NCI-H2227 (cell line): ENCODE measurements around the gene SUSD2.
"Not testable (repeated sequence)": the region's sequence is repeated elsewhere in the genome, so short reads cannot be mapped to it uniquely, and the experiment has no call there.

ENCODE experiments used
- DNase-seq: peaks from one replicate; lab custom pipeline; 2025; ENCODE audit not compliant: unreplicated experiment; lab: John Stamatoyannopoulos, UW

SUSD2 gene

DNA sequence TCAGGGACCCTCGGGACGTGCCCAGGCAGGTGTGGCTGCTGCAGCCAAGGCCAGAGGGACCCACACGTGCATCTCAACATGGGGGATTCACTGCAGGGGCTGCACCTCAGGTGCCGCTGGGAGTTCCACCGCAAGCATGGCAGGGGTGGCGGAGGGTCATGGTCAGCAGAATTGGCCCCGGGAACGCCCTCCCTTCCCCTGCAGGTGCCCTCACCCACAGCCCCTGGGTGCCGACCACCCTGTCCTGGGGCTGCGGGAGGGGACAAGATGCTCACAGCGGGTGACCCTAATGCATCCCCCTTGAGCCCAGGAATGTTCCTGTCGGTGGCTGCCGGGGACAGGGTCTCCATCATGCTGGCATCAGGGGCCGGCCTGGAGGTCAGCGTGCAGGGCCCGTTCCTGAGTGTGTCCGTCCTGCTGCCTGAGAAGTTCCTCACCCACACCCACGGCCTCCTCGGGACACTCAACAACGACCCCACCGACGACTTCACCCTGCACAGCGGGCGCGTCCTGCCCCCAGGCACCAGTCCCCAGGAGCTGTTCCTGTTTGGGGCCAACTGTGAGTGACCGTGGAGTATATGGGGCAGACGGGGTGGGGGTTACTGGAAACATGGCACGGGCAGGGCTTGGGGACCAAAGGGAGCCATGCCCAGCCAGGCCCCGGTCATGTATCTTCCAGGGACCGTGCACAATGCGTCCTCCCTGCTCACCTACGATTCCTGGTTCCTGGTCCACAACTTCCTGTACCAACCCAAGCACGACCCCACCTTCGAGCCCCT is 5.8 kb downstream of the SUSD2 start:
- no peak for DNase-seq

DNA sequence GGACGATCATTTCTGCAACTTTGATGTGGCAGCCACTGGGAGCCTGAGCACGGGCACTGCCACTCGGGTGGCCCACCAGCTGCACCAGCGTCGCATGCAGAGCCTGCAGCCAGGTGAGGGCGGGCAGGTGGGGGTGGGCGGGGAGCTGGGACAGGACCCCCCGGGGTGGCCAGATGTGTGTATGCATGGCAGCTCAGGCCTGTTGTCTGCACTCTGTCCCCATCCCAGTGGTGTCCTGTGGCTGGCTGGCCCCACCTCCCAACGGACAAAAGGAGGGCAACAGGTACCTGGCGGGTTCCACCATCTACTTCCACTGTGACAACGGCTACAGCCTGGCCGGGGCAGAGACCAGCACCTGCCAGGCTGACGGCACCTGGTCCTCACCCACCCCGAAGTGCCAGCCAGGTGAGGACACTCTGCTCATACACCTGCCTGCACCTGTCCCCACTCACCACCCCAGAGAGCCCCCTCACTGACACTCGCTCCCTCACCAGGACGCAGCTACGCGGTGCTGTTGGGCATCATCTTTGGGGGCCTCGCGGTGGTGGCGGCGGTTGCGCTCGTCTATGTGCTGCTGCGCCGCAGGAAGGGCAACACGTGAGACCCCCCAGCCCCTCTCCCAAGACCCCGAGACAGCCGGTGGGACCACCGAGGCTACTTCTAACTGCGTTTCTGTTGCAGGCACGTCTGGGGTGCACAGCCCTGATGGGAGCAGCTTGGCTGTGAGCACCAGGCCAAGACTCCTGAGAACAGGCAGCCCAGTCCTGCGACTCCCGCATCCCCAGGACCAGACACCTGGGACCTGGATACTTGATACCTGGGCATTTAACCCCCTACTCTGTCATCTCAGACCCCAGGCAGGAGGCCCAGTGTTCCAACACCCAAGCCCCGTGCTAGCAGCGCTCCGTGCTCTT is 6.7 kb downstream of the SUSD2 start:
- DNase-seq = no peak

DNA sequence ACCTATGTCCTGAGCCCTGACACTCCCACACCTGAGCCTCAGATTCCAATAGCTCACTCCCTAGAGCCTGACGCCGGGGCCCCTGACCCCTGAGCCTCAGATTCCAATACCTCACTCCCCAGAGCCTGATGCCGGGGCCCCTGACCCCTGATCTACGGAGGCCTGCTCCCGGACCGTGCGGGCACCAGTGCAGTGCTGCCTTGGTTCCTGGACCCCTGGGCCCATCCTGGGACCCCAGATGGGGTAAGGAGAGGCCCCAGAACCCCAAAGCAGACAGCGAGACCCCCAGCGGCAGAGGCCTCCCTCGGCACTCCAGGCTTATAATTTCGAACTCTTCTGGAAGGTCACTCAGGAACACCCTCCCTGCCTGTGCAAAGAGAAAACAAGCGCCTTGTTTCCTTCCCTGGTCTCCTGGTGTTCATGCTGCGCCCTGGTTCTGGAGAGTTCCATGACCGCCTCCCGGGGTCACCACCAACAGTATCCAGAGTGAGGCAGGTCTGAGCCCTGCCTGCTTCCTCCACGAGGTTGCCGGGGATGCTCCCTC is 7.5 kb downstream of the SUSD2 start:
- no peak for DNase-seq

DNA sequence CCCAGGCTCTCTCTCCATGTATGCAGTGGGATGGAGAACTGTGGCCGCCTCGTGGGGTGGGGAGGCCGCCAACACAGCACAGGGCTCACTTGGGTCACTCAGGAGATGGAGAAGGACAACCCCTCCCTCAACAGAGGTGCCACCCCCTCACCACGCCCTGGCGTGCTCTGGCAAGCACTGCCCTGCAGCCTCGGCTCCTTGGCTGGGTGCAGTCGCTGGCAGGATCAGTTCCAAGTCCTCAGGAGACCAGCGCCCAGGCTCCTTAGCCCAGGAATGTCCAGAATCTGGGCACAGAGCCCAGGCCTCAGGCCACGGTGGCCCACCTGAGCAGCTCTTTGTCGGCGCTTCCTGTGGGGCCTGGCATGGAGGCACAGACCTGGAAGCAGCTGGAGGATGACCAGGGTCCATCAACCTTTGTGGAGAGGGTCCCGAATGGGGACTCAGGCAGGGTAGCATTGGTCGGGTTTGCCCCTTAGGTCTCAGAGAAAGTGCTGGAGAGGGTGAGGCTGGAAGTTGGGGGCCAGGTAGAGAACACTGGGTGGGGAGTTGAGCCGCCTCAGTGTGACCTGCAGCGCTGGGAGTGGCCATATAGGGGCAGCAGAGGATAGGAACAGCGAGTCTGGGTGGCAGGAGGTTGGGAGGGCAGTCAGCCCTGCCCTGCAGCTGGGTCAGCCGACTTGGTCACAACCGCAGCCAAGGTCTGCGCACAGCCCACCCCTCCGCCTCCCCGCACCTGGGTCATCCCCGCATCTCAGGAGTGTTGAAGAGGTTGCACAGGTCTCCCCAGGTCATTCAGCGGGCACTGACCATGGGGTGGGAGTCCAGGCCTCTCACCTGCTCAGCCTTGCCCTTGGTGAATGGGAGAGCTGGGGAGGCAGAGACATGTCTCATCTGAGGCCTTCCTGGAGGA is 8.2 kb downstream of the SUSD2 start:
- DNase-seq = no peak

DNA sequence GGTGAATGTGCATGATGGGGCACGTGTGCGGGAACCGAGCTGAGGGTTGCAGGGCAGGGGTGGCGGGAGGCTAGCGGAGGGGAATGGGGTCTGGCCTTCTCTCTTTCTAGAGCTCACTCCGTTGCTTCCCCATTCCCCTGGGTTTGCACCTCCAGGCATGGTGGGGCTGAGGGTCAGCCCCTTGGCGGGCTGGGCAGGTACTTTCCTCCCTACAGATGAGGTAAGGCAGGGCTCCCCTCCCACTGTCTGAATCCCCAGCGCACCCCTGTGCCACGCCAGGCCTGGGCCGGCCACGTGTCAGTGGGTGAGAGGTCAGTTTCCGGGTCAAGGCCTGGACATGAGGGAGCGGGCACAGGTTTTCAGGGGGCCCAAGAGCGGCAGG is 8.9 kb downstream of the SUSD2 start:
- no peak for DNase-seq

DNA sequence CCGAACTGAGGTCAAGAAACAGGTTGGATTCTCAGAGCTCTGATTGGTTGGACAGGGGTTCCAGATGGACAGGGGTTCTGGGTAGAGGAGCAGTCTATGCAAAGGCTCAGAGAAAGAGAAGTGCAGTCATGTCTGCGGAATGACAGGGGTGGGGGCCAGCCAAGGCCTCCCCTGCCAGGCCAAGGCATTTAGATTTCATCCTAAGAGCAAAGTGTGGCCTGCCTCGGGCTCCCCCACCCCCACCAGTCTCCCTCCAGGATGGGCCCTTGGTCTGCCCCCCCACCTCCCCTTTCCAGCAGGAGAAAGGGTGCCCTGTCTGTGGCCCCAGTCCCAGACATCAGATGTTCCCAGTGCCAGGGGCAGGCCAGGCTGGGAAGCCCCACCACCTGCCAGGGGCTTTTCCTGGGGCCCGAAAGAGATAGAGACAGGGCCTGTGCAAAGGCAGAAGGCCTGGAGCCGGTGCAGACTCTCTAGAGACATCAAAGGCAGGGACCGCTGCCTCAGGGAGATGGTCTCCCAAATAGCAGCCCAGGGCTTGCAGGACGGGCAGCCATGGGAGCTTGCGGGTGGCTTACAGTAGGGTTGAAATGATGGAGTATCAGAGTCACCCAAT is 9.4 kb downstream of the SUSD2 start:
- DNase-seq = no peak

DNA sequence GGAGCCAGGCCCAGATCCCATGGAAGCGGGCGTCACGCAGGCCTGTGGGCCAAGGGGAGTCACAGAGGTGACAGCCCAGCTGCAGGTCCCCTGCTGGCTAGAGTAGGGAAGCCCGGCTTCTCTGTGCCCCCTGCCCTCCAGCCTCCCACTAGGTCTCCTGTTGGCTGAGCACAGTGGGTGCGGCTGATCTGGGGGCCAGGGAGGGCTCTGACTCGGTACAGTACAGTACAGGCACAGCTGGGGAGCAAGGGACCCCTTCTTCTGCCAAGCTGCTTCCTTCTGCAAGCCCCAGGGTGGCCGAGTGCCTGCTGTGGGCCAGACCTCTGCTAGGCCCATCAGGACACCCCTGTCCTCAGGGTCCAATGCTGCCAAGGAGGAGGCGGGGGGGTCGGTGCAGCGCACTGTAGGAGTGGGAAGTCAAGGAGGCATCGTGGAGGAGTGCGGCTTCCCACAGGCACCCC is 10.1 kb downstream of the SUSD2 start:
- DNase-seq = no peak

DNA sequence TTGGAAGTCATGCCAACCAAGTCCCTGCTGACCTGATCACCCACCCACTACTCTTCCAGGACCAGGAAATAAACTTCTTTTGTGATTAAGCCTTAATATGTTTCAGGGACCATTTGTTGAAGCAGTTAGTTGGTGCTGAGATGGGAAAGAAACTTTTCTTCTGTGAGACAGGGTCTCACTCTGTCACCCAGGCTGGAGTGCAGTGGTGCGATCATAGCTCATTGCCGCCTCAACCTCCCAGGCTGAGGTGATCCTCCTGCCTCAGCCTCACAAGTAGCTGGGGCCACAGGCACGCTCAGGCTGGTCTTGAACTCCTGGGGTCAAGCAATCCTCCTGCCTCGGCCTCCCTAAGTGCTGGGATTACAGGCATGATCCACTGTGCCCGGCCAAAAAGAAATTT is 10.6 kb downstream of the SUSD2 start:
- no peak for DNase-seq

DNA sequence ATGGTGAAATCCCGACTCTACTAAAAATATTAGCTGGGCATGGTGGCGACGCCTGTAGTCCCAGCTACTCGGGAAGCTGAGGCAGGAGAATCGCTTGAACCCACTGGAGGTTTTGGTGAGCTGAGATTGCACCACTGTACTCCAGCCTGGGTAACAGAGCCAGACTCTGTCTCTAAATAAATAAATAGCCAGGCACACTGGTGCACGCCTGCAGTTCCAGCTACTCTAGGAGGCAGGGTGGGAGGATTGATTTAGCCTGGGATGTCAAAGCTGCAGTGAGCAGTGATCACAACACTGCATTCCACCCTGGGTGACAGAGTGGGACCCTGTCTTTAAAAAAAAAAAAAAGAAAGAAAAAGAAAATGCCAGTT is 17.4 kb downstream of the SUSD2 start:
- DNase-seq = no peak

DNA sequence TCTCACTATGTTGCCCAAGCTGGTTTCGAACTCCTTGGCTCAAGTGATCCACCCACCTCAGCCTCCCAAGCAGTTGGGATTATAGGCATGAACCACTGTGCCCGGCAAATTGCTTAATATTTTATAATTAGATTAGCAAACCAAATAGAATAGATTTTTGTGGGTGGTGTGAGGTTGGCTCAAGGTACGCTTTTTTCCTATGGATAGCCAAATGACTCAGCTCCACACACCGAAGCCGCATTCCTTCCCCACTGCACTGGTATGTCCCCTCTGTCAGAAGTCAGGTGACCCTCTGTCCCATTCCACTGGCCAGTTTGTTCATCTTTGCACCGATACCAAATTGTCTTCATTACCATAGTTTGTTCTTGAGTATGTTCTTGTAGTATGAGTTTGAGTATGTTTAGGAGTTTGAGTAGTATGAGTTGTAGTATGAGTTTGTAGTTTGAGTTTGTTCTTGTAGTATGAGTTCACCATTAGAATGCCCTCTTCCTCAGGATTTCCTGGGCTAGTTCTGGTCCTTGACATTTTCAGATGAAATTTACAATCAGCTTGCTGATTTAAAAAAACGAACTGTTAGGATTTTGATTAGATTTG is 19.4 kb downstream of the SUSD2 start:
- DNase-seq = no peak

DNA sequence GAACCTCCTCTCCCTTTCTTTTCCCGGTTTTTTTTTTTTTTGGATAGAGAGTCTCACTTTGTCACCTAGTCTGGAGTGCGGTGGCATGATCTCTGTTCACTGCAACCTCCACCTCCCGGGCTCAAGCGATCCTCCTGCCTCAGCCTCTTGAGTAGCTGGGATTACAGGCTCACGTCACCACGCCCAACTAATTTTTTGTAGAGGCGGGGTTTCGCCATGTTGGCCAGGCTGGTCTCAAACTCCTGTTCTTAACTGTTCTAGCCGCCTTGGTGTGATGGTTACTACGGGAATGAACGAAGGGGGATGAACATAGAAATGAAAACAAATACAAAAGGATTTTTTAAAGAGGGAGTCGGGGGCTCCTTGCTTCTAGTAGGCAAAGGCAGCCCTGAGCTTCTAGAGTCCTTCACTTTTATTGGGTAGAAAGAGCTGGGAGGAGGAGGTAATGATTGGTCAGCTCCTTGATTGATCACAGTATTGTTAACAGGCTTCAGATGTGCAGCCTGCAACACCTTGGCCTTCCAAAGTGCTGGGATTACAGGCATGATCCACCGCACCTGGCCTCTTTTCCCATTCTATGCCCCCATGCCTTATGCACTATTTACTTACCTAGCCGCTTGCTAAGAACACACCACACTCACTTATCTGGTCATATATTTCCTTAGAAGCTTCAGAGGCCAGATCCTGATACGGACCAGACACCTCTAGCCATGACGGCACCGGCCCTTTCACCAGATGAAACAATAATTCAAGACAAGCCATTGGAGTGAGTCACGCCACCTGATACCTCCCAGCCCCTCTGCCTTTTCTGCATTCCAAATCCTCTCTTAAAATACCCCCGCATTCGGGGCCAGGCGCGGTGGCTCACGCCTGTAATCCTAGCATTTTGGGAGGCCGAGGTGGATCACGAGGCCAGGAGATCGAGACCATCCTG is 20.7 kb downstream of the SUSD2 start:
- DNase-seq = no peak

DNA sequence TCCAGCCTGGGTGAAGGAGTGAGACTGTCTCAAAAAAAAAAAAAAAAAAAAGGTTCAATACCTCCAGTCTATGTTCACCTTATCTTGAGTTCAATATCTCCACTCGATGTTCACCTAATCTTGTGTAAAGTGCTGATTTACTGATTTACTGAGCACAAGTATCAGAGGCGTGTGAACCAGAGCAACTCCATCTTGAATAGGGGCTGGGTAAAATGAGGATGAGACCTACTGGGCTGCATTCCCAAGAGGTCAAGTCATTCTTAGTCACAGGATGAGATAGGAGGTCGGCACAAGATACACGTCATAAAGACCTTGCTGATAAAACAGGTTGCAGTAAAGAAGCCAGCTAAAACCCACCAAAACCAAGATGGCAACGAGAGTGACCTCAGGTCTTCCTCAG is 22.6 kb downstream of the SUSD2 start:
- not testable (repeated sequence) for DNase-seq

DNA sequence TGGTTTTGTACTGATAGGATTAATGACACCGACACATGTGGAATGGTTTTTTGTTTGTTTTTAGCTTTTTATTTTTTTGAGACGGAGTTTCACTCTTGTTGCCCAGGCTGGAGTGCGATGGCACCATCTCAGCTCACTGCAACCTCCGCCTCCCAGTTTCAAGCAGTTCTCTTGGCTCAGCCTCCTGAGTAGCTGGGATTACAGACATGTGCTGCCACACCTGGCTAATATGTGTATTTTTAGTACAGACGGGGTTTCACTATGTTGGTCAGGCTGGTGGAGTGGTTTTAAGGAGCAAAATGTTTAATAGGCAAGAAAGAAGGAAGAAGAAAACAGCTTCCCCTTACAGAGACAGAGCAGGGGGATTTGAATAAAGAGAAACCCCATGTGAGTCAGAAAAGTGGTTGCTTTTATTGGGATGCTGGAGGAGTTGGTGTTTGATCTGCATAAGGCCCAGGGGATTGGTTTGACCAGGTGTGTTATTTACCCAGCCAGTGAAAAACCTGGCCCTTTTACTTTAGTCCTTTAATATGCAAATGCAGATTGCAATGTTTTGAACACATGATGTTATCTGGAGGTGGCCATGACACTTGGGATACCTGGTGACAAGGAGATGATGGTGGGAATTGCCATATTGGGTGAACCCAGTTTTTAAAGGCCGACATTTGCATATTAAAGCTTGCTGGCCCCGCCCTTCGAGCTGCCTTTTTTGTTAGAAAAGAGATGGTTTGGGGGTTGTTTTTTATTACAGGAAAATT is 24.3 kb downstream of the SUSD2 start:
- no peak for DNase-seq

DNA sequence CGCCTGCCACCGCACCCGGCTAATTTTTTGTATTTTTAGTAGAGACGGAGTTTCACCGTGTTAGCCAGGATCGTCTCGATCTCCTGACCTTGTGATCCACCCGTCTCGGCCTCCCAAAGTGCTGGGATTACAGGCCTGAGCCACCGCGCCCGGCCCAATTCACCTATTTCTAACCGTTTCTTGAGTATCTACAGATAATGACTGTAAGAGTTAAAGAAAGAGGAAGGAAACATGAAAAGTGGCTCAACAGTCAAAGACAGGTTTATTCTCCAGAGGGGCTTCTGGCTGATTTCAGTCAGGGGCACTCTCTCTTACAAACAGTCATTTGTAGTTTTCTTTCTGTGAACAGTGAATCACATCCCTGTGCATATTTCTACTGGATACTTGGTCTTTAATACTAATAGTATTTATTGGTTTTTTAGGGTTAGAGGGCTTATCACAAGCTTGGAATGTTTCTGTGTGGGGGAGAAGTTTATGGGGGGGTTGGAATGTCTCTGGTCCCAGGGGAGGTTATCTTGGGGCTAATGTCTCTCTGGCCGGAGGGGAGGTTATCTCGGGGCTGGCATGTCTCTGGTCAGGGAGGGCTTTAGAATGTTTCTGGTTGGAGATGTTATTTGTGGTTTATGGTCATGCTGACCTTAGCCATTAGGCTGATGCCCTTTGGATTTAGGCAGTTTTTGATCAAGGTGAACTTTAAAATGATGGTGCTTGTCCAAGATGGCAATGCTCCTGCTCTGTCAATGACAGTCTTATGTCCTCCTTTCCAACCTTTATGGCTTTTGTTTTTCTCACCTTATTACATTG is 25.4 kb downstream of the SUSD2 start:
- not testable (repeated sequence) for DNase-seq

DNA sequence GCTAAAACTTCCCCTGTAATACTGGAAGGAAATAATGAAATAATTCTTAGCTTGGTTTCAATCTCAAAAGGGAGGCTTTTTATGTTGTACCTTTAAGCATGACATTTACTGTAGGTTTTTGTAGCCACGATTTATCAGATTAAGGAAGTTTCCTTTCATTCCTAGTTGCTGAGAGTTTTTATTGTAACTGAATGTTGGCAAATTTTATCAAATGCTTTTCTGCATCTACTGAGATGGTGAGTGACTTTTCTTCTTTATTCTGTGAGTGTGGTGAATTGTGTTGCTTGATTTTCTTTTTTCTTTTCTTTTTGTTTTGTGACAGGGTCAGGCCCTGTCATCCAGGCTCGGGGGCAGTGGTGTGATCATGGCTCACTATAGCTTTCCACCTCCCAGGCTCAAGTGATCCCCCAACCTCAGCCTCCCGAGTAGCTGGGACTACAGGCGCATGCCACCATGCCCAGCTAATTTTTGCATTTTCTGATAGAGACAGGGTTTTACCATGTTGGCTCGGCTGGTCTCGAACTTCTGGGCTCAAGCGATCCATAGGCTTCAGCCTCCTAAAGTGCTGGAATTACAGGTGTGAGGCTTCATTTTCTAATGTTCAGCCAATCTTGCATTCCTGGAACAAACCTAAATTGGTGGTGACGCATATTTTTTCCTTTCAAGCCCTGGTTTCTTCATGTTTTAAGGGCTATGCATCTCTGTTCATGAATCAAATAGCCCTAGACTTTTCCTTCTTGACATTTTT is 26.2 kb downstream of the SUSD2 start:
- DNase-seq = no peak

DNA sequence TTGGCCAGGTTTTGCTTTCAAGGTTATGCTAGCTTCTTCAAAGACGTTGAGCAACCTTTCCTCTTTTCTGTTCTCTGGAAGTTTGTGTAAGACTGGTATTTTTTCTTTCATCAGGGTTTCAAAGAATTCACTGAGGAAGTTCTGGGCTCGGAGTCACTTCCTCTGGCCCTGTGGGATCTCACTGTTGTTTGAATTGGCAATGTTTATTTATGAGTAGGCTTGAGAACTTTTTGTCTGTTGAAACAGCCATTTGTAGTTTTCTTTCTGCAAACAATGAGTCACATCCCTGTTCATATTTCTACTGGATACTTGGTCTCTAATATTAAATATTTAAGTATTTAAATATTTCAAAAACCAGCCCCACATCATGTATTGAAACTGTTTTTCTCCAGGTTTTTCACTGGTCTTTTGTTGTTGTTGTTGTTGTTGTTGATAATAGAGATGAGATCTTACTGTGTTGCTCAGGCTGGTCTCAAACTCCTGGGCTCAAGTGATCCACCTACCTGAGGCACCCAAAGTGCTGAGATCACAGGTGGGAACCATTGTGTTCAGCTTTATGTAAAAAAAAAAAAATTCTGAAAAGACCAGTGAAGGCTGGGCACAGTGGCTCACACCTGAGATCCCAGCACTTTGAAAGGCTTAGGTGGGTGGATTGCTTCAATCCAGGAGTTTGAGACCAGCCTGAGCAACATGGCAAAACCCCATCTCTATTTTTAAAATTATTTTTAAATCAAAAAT is 26.9 kb downstream of the SUSD2 start:
- no peak for DNase-seq
